Right lobe of liver (tissue), 4 donors: ENCODE measurements around the gene TMEM87A.

Experiments used
- CTCF ChIP-seq, 4 donors: fragments of 200-600 bp in 3 of 4; fragments of 450-650 bp in 1 of 4; IDR thresholded peaks; one replicate each; pipeline versions ENCODE4 v1.5.1 to v1.8.0; 2016 to 2022; ENCODE audit warnings: antibody characterized with exemption in 4 of 4, mild to moderate bottlenecking in 2 of 4
- POLR2A ChIP-seq: fragments of 450-650 bp; IDR thresholded peaks from one replicate; pipeline ENCODE4 v1.6.1; 2017; ENCODE audit warnings: antibody characterized with exemption, mild to moderate bottlenecking
- donor health status: DM: no; HTN: no; CAD: no.
- donor health status: DM: no; HTN: no; CAD: no.
- donor health status: DM: no; HTN: yes; CAD: no.

- TF ChIP-seq CTCF (IDR thresholded peaks at IDR 0.05) (no peak), POLR2A (no peak)
Measured at GRCh38 chr15:42163291-42163690, 109.9 kb downstream of the TMEM87A start.
